OCI-LY1 (cell line): Measurements from ENCODE around the gene DYRK3.

Experiments used
- H2AFZ ChIP-seq: fragments of 200-600 bp; sonication (generic), shearing (Covaris generic); 2 replicates; pipeline ENCODE4 v1.6.0; 2014; ENCODE audit warnings: antibody characterized with exemption, mild to moderate bottlenecking, low read length
- H3F3A ChIP-seq: fragments of 200-600 bp; sonication (generic), shearing (Covaris generic); 2 replicates; pipeline ENCODE4 v1.6.0; 2014; ENCODE audit warnings: mild to moderate bottlenecking, antibody characterized with exemption, low read length, moderate library complexity; ENCODE audit not compliant: insufficient read depth
- H3K27ac ChIP-seq: fragments of 200-600 bp; sonication (generic); 2 replicates; pipeline ENCODE4 v1.5.1; 2014; ENCODE audit warnings: low read length, mixed run types, mild to moderate bottlenecking, low read depth; ENCODE audit not compliant: poor library complexity, severe bottlenecking
- H3K27me3 ChIP-seq: fragments of 200-600 bp; sonication (generic); 2 replicates; pipeline ENCODE4 v1.6.0; 2014; ENCODE audit warnings: antibody characterized with exemption, mild to moderate bottlenecking, low read length, moderate library complexity; ENCODE audit not compliant: insufficient read depth
- H3K36me3 ChIP-seq: fragments of 200-600 bp; sonication (generic); 2 replicates; pipeline ENCODE4 v1.6.1; 2014; ENCODE audit warnings: mild to moderate bottlenecking, antibody characterized with exemption, low read length, moderate library complexity, mixed read lengths; ENCODE audit not compliant: insufficient read depth
- H3K4me1 ChIP-seq: fragments of 200-600 bp; sonication (generic); 2 replicates; pipeline ENCODE4 v1.5.1; 2014; ENCODE audit warnings: mild to moderate bottlenecking, low read length, moderate library complexity; ENCODE audit not compliant: insufficient read depth, severe bottlenecking
- H3K4me2 ChIP-seq: fragments of 200-600 bp; sonication (generic), shearing (Covaris generic); 2 replicates; pipeline ENCODE4 v1.6.1; 2014; ENCODE audit warnings: low read length
- H3K4me3 ChIP-seq: fragments of 200-600 bp; sonication (generic); 2 replicates; pipeline ENCODE4 v1.5.1; 2014; ENCODE audit warnings: low read length, low read depth, mild to moderate bottlenecking, mixed read lengths; ENCODE audit not compliant: poor library complexity, severe bottlenecking
- H3K79me2 ChIP-seq: fragments of 200-600 bp; shearing (Covaris generic); 2 replicates; pipeline ENCODE4 v1.6.1; 2016; ENCODE audit warnings: mixed run types, low read length, mixed read lengths; ENCODE audit not compliant: insufficient read depth
- H3K9ac ChIP-seq: fragments of 200-600 bp; sonication (generic), shearing (Covaris generic); 2 replicates; pipeline ENCODE4 v1.6.1; 2014; ENCODE audit warnings: mild to moderate bottlenecking, low read length, mixed read lengths
- H3K9me2 ChIP-seq: fragments of 200-600 bp; sonication (generic), shearing (Covaris generic); 2 replicates; pipeline ENCODE4 v1.6.1; 2014; ENCODE audit warnings: low read depth, mild to moderate bottlenecking, low read length, mixed read lengths
- H3K9me3 ChIP-seq: fragments of 200-600 bp; shearing (Covaris generic); 2 replicates; pipeline ENCODE4 v1.6.1; 2014; ENCODE audit warnings: low read length, mixed read lengths
- H4K20me1 ChIP-seq: fragments of 200-600 bp; sonication (generic), shearing (Covaris generic); 2 replicates; pipeline ENCODE4 v1.6.0; 2016; ENCODE audit warnings: mild to moderate bottlenecking, low read length; ENCODE audit not compliant: insufficient read depth
- CTCF ChIP-seq: fragments of 200-600 bp; sonication (generic), shearing (Covaris generic); IDR thresholded peaks from 2 replicates; pipeline ENCODE4 v1.5.1; 2017; ENCODE audit warnings: mild to moderate bottlenecking, antibody characterized with exemption, low read length, moderate library complexity, mixed read lengths
- EZH2 ChIP-seq: fragments of 200-600 bp; sonication (generic), shearing (Covaris generic); IDR thresholded peaks from 2 replicates; pipeline ENCODE4 v1.8.0; 2017; ENCODE audit warnings: borderline replicate concordance, mixed run types, mild to moderate bottlenecking, antibody characterized with exemption, low read length, moderate library complexity, mixed read lengths

The DYRK3 gene

GRCh38 chr1:206685334-206685768, 50.0 kb downstream of the DYRK3 start:
- Histone ChIP-seq H3K4me2 (peak overlapping the region; percentile 97), H3K27ac (no peak overlapping the region), H3K27me3 (no peaks in the 10 kb centered on the region), H3K9me2 (no peaks in the 10 kb centered on the region), H3F3A (no peaks in the 10 kb centered on the region), H3K9me3 (no peaks in the 10 kb centered on the region), H3K9ac (peak overlapping the region; percentile 71), H4K20me1 (no peaks in the 10 kb centered on the region), H3K4me1 (peaks cover 53% of the 10 kb centered on the region), H3K4me3 (peak overlapping the region; percentile 77), H3K79me2 (no peaks in the 10 kb centered on the region), H2AFZ (no peak overlapping the region), H3K36me3 (no peaks in the 10 kb centered on the region)
- TF ChIP-seq CTCF (no peak), EZH2 (no peak)

GRCh38 chr1:206685769-206686477, 50.6 kb downstream of the DYRK3 start:
- Histone ChIP-seq H3K9me2 (no peaks in the 10 kb centered on the region), H3K27me3 (no peaks in the 10 kb centered on the region), H3K9me3 (no peaks in the 10 kb centered on the region), H3K4me2 (peak overlapping the region; percentile 97), H3K4me3 (peak overlapping the region; percentile 77), H3K36me3 (no peaks in the 10 kb centered on the region), H3K27ac (no peak overlapping the region), H3K79me2 (no peaks in the 10 kb centered on the region), H2AFZ (no peak overlapping the region), H3K4me1 (peaks cover 47% of the 10 kb centered on the region), H3F3A (no peaks in the 10 kb centered on the region), H4K20me1 (no peaks in the 10 kb centered on the region), H3K9ac (peak overlapping the region; percentile 71)
- TF ChIP-seq CTCF (no peak), EZH2 (no peak)

GRCh38 chr1:206686478-206687249, 51.3 kb downstream of the DYRK3 start:
- Histone ChIP-seq H3K27me3 (no peaks in the 10 kb centered on the region), H3K4me3 (peak overlapping the region; percentile 77), H4K20me1 (no peaks in the 10 kb centered on the region), H3K36me3 (no peaks in the 10 kb centered on the region), H2AFZ (no peak overlapping the region), H3K27ac (no peak overlapping the region), H3K4me1 (peaks cover 40% of the 10 kb centered on the region), H3K9me3 (no peaks in the 10 kb centered on the region), H3K79me2 (no peaks in the 10 kb centered on the region), H3K9ac (peak overlapping the region; percentile 71), H3K9me2 (no peaks in the 10 kb centered on the region), H3K4me2 (peak overlapping the region; percentile 97), H3F3A (no peaks in the 10 kb centered on the region)
- TF ChIP-seq EZH2 (no peak), CTCF (no peak)
